C4-2B (cell line): Measurements from ENCODE around the gene SAPCD1.

Source experiments
- CTCF ChIP-seq: fragments of 450-650 bp; conservative IDR thresholded peaks from 2 replicates; pipeline ENCODE4 v1.5.1; 2017; ENCODE audit warnings: mild to moderate bottlenecking
- ZFX ChIP-seq: fragments of 450-650 bp; IDR thresholded peaks from 2 replicates; pipeline ENCODE4 v1.6.1; 2017

GRCh38 chr6:31796993-31797385, 34.5 kb downstream of the SAPCD1 start:
- no peak for TF ChIP-seq CTCF
- no peak for TF ChIP-seq ZFX
